ENCODE results near the gene ZFAND3.
"Not testable (repeated sequence)": the region's sequence is repeated elsewhere in the genome, so short reads cannot be mapped to it uniquely, and the experiment has no call there.

Gene ZFAND3

DNA sequence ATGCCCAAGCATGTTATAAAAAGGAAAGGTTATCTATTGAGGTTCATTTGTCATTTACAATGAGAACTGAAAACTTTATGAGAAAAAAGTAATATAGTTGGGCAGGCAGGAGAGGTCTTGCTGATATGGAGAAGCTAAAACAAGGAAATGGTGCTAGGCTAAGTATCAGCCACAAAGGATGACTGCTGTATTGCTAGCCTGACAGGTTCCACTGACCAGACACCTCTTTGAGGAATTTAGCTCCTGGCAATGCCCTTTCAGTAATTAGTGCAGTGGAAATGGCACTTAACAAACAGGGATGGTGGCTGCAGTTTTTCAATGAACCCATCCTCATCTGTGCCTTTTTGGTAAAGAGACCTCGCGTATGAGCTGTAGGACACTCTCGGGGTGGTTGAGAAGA is 284.4 kb downstream of the ZFAND3 start:
- no peak for DNase-seq

DNA sequence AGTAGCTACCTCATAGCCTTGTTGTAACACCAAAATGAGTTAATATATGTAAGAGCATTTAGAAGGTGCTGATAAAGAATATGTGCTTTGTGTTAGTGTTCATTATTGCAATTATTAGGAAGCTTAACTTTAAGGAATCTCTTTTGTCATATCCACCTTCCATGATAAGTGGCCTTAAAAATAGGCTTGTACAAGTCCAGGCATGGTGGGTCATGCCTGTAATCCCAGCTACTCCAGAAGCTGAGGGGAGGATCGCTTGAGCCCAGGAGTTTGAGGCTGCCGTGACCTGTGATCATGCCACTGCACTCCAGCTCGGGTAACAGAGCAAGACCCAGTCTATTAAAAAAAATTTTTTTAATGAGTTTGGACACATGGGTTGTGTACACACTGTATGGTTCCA is 285.5 kb downstream of the ZFAND3 start:
- no peak for DNase-seq

DNA sequence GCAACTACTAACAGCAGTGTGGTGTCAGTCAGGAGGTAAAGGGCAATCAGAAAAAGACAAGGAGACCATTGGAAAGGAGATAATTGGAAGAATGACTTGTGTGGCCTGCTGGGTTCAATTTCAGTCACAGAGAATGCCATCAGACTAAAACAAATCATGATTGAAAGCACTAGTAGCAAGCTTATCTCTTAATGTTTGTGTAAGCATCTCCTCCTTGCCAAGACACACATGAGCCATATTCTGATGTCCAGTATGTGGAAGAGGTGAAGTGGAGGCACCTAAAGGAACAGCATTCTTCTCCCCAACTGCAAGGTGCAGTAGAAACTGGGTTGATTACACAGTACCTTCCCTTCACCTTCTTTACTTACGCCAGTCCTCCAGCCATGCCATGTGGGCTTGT is 287.5 kb downstream of the ZFAND3 start:
- no peak for DNase-seq

DNA sequence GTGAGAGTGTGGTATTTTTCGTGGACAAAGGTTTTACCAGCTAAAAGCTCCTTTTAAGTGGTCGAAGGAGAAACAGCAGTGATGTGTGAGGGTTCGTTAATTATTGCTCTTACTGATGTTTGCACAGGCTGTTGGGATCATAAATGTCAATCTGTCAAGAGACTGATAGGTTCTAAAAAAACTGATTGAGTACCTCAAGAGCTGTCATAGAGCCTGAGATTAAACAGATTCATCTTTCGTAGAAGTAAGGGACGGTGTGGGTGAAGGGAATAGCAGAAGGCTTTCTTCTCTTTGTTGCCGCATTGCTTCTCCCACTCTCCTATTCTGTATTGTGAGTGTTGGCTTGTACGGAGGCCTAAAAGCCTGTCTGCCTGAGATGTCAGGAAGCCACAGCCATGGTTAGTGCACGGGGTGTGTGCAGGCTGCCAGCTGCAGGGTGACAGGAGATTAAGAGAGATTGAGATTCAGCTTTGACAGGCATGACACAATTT is 291.0 kb downstream of the ZFAND3 start:
- no peak for DNase-seq

DNA sequence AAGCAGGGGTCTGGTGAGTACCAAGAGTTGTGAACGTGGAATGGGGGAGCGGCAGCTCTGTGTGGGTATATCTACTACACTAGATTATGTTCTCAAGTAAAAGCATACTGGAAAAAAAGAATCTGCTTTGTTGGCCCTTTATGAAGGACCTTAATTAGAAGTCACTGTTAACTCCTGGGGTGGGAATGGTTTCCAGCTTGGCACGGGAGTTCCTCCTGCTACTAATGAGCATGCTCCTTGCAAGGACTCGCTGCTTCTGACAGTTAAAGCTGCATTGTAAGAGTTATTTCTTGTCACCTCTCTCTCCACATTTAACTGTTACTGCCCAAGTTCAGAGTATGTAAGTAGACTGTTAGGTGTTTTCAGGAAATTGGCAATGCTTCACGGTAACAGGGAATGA is 292.7 kb downstream of the ZFAND3 start:
- no peak for DNase-seq

DNA sequence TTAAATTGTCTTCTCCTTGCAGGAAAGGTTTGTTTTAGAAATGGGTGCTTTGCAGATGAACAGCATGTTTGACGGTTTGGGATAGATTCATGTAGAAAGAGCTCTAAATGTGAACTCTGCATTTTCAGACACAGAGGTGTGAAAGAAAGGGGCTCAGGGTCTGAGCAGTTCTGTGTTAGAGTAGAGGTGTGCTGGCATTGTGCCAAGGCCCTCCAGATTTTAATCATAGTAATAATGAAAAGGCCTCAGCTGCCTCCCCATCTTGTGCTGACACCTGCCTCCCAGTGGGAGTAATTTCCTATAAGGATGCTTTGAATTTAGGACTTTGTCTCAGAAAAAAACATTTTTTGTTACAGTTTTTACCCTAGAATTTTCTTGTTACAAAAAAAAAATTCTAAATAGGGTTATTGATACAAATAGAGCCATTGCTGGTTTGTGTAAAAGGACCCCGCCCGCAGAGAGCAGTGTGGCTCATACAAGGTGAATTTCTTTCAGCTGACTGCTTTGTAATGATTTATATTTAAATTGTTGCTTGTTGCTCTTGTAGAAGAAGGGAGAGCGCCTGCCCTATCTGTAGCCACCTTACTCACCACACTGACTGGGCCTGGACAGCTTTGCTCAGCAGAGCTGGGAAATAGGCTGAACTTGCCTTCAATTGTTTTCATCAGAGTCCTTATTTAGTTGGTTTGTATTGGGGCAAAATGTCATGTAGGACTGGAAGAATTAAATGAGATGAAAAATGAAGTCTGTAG is 294.5 kb downstream of the ZFAND3 start:
- DNase-seq: no peak

DNA sequence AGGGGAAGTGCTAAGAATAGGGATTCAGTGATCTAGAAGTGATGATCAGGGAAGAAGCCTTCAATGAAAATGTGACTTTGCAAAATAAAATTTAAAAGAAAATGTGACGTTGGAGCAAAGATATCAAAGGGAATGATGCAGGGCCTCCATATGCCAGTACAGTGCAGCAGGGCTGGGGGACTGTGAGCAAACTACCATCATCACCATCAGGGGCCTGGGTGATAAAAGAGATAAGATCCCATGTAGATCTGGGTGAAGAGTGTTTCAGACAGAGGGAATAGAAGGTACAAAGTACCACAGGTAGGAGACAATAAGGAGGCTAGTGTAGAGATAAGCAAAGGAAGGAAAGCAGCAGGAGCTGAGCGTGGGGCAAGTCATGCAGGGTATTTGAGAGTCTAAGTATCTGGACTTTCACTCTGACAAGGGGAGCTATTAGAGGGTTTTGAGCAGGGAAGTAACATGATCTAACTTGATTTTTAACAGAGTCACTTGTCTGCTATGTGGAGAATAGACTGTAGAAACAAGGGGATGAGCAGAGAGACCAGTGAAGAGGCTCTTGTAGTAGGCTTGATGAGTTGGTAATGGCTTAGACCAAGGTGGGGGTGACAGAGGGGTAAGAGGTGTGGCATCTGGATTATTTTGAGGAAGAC is 295.6 kb downstream of the ZFAND3 start:
- no peak for DNase-seq

DNA sequence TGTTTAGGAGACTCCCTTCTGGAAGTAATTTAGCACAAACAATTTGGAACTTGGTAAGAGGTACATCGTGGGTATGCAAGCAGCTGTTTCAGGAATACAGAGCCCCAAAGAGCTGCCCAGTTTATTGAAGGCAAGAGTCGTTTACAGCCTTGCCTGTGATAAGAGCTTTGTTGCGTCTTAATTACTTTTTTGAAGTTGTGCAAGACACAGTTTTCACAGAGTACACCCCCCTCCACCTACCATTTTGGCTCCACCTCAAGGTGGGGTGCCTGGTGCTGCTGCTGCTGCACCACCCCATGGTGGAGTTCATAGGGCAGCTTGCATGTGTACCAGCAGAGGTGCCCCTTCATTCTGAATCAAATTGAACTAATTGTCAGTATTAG is 296.1 kb downstream of the ZFAND3 start:
- DNase-seq: no peak

DNA sequence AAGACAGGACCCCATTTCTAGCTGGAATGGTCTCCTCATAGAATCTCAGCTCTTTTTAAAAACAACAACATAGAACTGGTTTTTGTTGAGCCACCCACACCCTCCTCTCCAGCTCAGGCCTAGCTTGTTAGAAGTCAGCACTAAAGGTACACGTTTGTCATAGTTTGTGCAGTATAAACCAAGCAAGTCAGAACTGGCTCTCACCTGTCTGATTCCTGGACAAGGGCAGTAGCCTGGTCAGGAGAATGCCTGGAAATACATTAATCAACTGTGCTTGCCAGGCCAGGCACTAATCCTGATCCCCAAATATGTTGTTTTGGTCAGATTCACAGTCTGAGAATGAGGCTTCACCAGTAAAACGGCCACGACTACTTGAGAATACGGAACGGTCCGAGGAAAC is 296.7 kb downstream of the ZFAND3 start:
- no peak for DNase-seq

DNA sequence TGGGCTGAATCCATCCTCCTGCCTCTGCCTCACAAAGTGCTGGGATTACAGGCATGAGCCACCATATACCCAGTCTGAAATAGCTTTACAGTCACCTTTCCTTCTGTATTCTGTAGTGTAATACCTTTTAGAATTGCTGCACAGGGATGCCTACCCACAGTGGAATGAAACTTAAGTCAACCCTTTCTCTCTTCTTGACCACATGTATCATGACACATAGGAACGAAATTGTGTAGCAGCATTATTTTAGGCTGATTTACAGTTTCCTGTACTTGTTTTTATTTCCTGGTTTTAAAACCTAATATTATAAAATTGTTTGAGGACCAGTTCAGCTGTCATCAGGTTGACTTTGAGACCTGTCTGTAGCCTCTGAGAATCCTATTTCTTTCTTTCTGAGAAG is 297.8 kb downstream of the ZFAND3 start:
- DNase-seq: no peak

DNA sequence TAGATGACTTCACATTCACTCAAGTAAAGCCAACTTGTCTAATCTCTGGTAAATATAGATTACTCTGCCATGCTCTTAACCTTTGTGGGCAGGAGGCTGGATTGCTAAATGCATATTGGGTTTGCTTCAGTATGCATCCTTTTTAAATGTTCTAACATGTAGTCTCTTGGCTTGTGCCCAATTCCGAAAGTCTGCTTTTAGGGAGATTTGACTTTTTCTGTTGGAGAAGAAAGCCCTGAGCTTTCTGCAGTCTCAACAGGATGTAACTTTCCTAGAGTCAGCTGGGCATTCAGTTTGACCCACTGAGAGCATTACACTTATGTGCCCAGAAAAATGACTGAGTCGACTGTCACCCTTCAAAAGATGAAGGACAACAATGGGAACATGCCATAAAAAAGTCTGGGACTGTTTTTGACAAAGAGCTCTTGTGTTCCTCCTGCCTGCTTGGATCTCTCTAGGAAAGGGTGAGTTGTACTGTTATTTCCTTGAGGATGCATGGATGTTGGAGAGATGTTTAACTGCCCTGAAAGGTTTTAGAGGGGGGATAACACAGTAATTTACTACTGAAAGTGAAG is 299.4 kb downstream of the ZFAND3 start:
- DNase-seq: no peak

DNA sequence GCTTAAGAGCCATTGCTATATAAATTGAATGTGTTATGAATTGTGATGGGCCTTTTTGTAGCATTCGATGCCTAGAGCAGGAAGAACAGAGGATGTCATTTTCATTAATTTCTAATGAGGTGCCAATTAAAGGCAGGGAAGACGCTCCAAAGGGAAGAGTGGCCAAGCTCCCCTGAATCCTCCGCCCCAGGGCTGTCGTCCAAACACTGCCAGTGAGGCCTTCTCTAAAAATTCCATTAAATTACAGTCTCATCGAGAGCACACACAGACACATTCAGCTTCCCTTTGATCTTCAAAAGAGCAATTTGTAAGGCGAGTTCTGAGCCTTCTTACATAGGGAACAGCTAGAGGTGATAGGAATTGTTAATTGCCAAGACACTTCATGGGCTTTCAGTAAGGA is 300.0 kb downstream of the ZFAND3 start:
- no peak for DNase-seq

DNA sequence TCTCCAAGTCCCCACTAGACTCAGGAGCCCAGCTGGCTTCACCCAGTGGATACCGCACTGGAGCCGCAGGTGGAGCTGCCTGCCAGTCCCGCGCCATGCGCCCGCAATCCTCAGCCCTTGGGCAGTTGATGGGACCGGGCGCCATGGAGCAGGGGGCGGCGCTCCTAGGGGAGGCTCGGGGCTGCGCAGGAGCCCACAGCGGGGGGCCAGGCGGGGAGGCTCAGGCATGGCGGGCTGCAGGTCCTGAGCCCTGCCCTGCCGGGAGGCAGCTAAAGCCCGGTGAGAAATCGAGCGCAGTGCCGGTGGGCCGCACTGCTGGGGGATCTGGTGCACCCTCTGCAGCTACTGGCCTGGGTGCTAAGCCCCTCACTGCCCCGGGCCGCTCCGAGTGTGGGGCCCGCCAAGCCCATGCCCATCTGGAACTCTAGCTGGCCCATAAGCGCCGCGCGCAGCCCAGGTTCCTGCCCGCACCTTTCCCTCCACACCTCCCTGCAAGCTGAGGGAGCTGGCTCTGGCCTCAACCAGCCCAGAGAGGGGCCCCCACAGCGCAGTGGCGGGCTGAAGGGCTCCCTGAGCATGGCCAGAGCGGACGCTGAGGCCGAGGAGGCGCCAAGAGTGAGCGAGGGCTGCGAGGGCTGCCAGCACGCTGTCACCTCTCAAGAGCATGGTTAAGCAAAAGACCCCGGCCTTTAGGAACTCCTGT is 304.8 kb downstream of the ZFAND3 start:
- not testable (repeated sequence) for DNase-seq

DNA sequence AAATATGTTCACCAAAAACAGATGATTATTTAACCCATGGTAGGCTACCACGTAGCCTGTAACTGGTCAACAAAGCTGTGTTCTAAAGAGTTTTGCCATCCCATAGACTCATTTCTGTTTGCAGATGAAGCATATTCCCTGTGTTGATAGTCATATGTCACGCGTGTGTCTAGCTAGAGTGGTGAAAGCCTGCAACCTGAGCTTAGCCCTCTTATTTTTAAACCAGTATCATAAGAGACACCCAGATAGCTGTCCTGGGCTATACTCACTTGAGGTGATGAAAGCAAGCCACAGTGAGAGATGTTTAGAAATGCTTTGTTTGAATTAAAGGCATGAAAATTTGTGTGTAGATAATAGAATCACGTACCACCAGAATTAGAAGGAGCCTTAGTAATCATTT is 307.8 kb downstream of the ZFAND3 start:
- DNase-seq: no peak

DNA sequence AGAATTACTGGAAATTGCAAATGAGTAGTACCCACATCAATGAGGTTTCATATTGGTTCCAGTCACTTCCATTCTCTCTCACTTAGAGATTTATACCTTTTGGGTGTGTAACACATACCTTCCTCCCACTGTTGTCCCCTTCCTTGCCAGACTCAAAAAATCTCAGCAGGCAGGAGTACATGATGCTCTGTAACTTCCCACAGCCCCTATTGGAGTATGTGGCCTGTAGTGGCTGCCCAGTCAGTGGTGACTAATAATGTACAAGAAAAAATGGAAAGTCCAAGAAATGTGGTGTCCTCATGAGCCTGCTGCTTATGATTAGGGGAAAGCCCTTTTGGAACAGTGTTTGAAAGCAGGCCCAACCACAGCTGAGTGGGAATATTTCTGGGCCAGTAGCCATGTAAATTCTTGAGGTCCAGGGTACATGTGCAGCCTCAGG is 312.0 kb downstream of the ZFAND3 start:
- no peak for DNase-seq

DNA sequence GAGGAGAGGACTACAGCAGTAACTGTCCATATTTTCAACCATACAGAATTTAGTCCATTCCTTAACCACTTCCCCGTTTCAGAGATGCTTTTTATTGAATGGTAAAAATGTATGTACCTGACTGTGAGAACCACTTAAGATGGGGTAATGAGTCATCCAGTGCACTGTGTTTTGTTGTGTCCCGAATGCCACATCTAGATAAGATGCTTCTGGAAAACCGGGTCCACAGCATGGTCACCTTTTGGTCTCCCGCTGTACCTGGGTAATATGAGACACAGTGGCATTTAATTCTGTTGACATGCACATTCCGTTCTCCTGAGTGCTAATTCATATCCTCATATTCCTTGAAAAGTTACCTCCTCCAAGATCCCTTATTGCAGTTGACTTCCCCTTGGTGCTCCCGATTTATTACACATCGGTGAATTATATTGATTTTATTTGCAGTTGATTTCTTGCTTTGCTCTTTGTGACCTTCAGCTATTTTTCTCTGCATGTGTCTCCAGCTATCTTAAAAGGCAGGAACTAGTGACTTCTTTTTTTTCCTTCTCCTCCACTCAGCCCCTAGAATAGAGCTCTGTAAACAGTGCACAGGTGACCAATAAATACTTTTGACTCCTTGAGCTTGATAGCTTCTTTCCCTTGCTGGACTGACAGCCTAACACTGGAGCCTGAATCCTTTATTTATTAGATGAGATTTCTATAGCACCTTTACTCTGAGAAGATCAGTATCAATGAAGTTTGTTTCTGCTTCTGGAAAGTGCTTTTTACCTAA is 314.6 kb downstream of the ZFAND3 start:
- DNase-seq: no peak

DNA sequence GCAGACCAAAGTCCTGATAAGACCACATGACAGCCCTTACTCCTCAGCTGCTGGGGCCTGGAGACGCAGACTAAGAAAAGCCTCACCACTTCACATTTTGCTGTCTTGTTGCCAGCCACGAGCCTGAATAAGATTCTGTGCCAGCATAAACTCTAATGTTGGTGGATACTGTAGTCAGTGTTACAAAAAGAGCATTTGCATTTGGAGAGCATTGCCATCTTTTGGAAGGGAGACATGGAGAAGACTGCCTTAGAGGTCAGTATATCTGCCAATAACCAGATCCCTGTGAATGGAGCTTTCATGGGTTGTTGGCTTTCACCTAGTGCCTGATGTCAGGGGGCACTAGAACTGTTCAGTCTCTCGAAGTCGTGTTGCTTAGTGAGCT is 315.2 kb downstream of the ZFAND3 start:
- no peak for DNase-seq

DNA sequence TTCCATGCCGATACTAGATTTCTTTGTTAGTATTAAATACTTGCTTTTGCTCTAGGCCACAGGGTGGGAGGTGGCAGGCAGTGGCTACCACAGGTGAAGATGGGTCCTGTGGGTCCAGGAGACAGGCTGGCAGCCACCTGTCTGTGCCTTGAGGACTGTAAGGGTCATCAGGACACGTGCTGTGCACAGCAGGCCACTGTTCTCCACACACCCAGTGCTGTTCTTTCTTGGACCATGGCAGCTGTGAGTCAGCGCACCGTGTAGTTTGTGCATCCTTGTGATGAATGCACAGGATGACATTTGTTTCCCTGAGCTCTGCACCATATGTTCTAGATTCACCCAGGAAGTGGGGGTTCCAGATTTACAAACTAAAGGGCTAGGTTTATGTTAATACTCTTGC is 317.0 kb downstream of the ZFAND3 start:
- DNase-seq: no peak

DNA sequence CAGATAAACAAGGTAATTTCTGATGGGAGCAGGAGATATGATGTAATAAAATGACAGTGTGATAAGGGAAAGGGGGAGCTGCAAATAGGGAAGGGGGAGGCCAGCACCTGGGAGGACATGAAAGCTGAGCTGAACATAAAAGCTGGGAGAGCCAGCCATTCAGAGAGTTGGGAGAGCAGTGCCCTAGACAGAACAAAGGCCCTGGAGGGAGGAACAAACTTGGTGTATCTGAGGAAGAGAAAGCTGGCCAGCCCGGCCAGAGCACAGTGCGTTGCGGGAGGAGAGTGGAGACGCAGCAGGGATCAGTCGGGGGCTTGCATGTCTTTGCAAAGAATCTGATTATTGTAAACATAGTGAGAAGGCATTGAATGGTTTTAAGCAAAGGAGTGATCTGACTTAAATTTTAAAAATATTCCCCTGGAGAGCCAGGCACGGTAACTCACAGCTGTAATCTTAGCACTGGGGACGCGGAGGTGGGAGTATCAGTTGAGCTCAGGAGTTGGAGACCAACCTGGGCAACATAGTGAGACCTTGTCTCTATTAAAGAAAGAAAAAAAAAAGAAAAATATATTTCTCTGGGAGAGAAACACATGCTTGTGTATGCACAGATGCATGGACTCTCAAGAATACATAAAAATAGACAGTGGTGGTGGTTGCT is 318.2 kb downstream of the ZFAND3 start:
- no peak for DNase-seq

DNA sequence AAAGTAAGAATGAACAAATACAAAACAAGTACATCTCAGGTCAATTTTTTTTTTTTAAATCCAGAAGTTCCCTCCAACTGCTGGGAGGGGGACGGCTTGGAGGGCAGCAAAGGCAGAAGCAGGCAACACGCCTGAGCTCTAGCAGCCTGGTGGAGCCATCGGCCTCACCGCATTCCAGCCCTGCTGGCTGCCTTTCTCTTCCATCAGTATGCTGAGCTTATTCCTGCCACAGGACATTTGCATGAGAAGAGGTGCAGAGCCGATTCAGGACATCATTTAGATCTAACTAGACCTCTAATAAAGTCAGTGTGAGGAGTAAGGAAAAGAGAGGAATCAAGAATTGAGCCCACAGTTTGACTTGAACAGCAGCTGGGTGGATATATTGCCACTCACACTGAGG is 318.8 kb downstream of the ZFAND3 start:
- no peak for DNase-seq

DNA sequence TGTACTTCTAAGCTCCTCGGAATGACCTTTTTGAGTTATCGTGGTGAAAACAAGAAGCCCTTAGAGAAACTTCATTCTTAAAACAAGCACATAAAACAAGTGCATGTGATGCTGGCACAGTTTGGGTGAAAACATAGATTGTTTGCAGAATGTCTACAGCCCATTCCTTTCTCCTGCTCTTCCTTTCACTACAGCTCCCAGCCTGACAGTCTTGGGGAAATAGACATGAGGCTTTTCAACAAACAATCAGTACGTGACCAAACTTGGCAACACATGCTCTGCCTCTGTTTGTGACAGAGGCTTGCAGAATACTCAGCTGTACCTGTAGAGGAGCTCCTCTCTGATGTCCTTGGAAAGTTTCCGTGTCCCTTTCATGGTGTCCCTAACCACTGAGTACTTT is 321.6 kb downstream of the ZFAND3 start:
- no peak for DNase-seq

DNA sequence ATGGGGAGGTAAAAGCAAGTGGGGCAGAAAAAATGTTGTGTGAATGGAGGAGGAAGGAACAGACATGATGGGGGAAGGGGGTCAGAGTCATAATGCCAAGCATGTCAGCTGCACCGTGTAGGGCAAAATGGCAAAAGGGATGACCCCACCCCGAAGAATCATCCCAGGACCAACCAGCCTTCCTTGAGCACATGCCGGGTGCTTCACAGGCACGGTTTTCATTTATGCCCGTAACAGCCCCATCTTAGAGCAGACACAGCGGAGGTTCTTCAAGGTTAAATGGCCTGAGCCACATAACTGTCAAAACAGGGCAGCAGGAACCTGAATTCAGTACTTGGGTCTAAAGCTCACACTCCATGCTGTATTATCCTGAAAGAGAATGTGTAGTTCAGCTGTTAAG is 322.2 kb downstream of the ZFAND3 start:
- no peak for DNase-seq
